GM12891 (cell line): Measurements from ENCODE around the gene DUSP15.

Experiments used
- POLR2A ChIP-seq: IDR thresholded peaks from 2 replicates; pipeline ENCODE4 v1.6.1; 2011; ENCODE audit warnings: low read depth, low read length, control low read depth
- POLR2AphosphoS5 ChIP-seq: IDR thresholded peaks from 2 replicates; pipeline ENCODE4 v1.6.1; 2011; ENCODE audit warnings: low read depth, low read length, control low read depth
- SPI1 ChIP-seq: IDR thresholded peaks from 2 replicates; pipeline ENCODE4 v1.6.1; 2011; ENCODE audit warnings: low read depth, low read length, control low read depth
- TAF1 ChIP-seq: IDR thresholded peaks from 2 replicates; pipeline ENCODE4 v1.6.1; 2011; ENCODE audit warnings: low read depth, low read length, control low read depth

DNA sequence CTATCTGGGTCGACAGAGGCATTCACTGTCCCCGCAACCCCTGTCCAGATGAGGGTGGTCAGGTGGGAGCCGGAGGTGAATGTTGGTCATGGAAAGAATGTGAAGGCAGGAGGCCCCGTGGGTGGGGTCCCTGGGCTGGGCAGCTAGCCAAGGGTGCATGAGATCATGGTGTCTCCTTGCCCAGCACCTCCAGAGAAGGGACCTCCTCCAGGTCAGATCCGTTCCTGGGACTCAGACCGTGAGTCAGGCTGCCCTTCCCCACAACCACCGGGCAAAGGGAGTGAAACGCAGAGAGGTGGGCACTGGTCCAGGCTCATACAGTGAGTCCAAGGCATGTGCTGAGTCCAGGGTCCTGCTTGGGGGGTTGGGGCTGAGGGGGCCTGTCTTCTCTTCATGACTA is 28.4 kb downstream of the DUSP15 start:
- no peak for TF ChIP-seq POLR2AphosphoS5
- no peak for TF ChIP-seq POLR2A
- TF ChIP-seq TAF1 = no peak
- no peak for TF ChIP-seq SPI1
